ENCODE data around the gene ECE1. TPM values are rescaled to one million over a fixed set of nuclear protein-coding genes. Genes with fewer than 3 reads are reported as not detected.
A peak's percentile ranks its signal among the peaks of the same experiment; 100 is the strongest.

Gene ECE1
- total and polyA plus RNA-seq, 9 of the 15 experiments (the other 6 are each of a cell fraction or from before 2014, with no cell fraction given): 0.56 to 34.8 (median 11.0) TPM

DNA sequence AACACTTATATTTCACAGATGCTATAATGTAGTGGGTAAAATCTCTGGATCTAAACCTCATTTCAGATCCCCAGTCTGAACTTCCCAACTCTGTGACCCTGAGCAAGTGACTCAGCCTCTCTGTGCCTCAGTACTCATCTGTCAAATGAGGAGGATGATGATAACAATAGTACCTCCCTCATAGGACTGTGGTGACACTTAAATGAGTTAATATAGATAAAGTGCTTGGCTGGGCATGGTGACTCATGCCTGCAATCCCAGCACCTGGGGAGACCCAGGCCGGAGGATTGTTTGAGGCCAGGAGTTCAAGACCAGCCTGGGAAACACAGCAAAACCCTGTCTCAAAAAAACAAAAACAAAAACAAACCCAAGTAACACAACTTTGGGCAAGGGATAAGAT lies 4.7 kb upstream of the ECE1 start:
- 4% methylated on average over 1 of the region's 1 CpG for WGBS (ENCODE audit: insufficient coverage, low coverage, missing lambda C conversion rate)
- CTCF ChIA-PET (ENCODE audit: low intra/inter-chr PET ratio): no interaction called here
- FAIRE-seq (peak; percentile 88), DNase-seq (ENCODE audit: extremely low read depth in 1 of 4, low spot score in 3 of 4) (peak in 2 of 4 experiments; percentile 62 to 72), ATAC-seq (peak; percentile 78)
- Histone ChIP-seq H3K27ac (ENCODE audit: extremely low read depth, low read depth, low read length) (no peak overlapping the region), H4K20me1 (replicated peaks; ENCODE audit: control insufficient read depth, insufficient read depth, low read length) (peaks cover 61% of the 10 kb centered on the region), H3K4me3 (no peak overlapping the region), H3K27me3 (ENCODE audit: control insufficient read depth in 2 of 2, insufficient read depth in 2 of 2, low read length in 2 of 2) (no peaks in the 10 kb centered on the region; a peak in 2 of 5 replicates), H3K4me1 (replicated peaks in 1 of 2; ENCODE audit: control insufficient read depth in 2 of 2, insufficient read depth in 2 of 2, low read length in 2 of 2) (peaks cover 6 to 14% of the 10 kb centered on the region in 2 experiments; a peak in 3 of 5 replicates), H3K9me1 (ENCODE audit: control insufficient read depth, insufficient read depth, low read length) (no peaks in the 10 kb centered on the region), H3K9me3 (replicated peaks; ENCODE audit: control insufficient read depth, insufficient read depth, low read depth, low read length) (no peaks in the 10 kb centered on the region), H2AFZ (ENCODE audit: low read depth, low read length) (no peak overlapping the region), H3K4me2 (ENCODE audit: insufficient read depth, low read length) (no peak overlapping the region), H3K36me3 (ENCODE audit: control insufficient read depth, insufficient read depth, low read length) (no peaks in the 10 kb centered on the region), H3K79me2 (ENCODE audit: control insufficient read depth, insufficient read depth, low read length) (no peaks in the 10 kb centered on the region), H3K9ac (ENCODE audit: insufficient read depth in 1 of 2, low read depth in 2 of 2, low read length in 2 of 2) (no peak overlapping the region)
- in situ Hi-C loops (cut with MboI): no loop called here
- POLR2A ChIA-PET: interaction anchor here (0.8 to 0.9 kb wide), 2 partner anchors 25 to 33 kb away, joined by 3 read pairs; no protein-coding TSS in a partner anchor
- BruUV-seq (replicated peaks): no TSS peak
- intact Hi-C loops (cut with micrococcal nuclease): loop anchor here (1.0 kb wide), 1 partner anchor 39 kb away; no protein-coding TSS in a partner anchor
- TF ChIP-seq STAT6 (CRISPR knock-in tag; IDR thresholded peaks at IDR 0.05): no peak
- TF ChIP-seq SMARCA4 (IDR thresholded peaks at IDR 0.05): peak; percentile 87
- no peak for TF ChIP-seq ZNF583 (CRISPR knock-in tag; IDR thresholded peaks at IDR 0.05)
- TF ChIP-seq MECOM (CRISPR knock-in tag; IDR thresholded peaks at IDR 0.05): no peak
- no peak for TF ChIP-seq TFE3 (CRISPR knock-in tag; IDR thresholded peaks at IDR 0.05)
- TF ChIP-seq SP1 (CRISPR knock-in tag; IDR thresholded peaks at IDR 0.05): no peak
- TF ChIP-seq, protein P1, sequence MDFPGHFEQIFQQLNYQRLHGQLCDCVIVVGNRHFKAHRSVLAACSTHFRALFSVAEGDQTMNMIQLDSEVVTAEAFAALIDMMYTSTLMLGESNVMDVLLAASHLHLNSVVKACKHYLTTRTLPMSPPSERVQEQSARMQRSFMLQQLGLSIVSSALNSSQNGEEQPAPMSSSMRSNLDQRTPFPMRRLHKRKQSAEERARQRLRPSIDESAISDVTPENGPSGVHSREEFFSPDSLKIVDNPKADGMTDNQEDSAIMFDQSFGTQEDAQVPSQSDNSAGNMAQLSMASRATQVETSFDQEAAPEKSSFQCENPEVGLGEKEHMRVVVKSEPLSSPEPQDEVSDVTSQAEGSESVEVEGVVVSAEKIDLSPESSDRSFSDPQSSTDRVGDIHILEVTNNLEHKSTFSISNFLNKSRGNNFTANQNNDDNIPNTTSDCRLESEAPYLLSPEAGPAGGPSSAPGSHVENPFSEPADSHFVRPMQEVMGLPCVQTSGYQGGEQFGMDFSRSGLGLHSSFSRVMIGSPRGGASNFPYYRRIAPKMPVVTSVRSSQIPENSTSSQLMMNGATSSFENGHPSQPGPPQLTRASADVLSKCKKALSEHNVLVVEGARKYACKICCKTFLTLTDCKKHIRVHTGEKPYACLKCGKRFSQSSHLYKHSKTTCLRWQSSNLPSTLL (IDR thresholded peaks at IDR 0.05): no peak
- TF ChIP-seq ZNF589 (CRISPR knock-in tag; IDR thresholded peaks at IDR 0.05; ENCODE audit: low read depth): no peak
- TF ChIP-seq ERF (CRISPR knock-in tag; IDR thresholded peaks at IDR 0.05): no peak
- TF ChIP-seq CBFB (CRISPR knock-in tag; IDR thresholded peaks at IDR 0.05): no peak
- peak in 1 of 2 experiments; percentile 84; a peak in 2 of 4 replicates for TF ChIP-seq RCOR1 (IDR thresholded peaks at IDR 0.05; ENCODE audit: borderline replicate concordance in 1 of 2, low read depth in 2 of 2, low read length in 2 of 2)
- TF ChIP-seq HDAC1 (IDR thresholded peaks at IDR 0.05): peak in 1 of 2 experiments; percentile 40; a peak in 1 of 4 replicates
- TF ChIP-seq CHD1 (IDR thresholded peaks at IDR 0.05; ENCODE audit: low read length): no peak
- TF ChIP-seq TEAD4 (IDR thresholded peaks at IDR 0.05; ENCODE audit: low read length): peak; percentile 77
- no peak for TF ChIP-seq TEAD4 (CRISPR knock-in tag; IDR thresholded peaks at IDR 0.05; ENCODE audit: borderline replicate concordance)
- peak; percentile 96 for TF ChIP-seq JUND (IDR thresholded peaks at IDR 0.05; ENCODE audit: borderline replicate concordance, low read depth, low read length)
- TF ChIP-seq JUND (tag; IDR thresholded peaks at IDR 0.05; ENCODE audit: borderline replicate concordance, low read depth, low read length): peak; percentile 93; the same call in 2 of the 3 replicates
- TF ChIP-seq SMARCC2 (IDR thresholded peaks at IDR 0.05; ENCODE audit: low read depth): peak; percentile 61
- TF ChIP-seq ZFPM2 (CRISPR knock-in tag; IDR thresholded peaks at IDR 0.05): no peak
